H9 (cell line): ENCODE data around the gene CD4. TPM values are rescaled to one million over a fixed set of nuclear protein-coding genes. Genes with fewer than 3 reads are reported as not detected.
A peak's percentile ranks its signal among the peaks of the same experiment; 100 is the strongest.

Experiments used
- DNase-seq: peaks from one replicate; pipeline ENCODE4 v3.0.0-alpha.2; 2017
- H2AFZ ChIP-seq: one replicate; pipeline ENCODE4 v1.6.1; 2013; ENCODE audit warnings: mild to moderate bottlenecking, low read length, control low read depth, moderate library complexity
- H2AK5ac ChIP-seq: 2 replicates; pipeline ENCODE4 v1.6.1; 2013; ENCODE audit warnings: low read length, control low read depth, mixed read lengths; ENCODE audit not compliant: insufficient read length
- H2BK120ac ChIP-seq: one replicate; pipeline ENCODE4 v1.6.1; 2013; ENCODE audit warnings: low read depth, mild to moderate bottlenecking, low read length, control low read depth, inconsistent platforms; ENCODE audit not compliant: poor library complexity, severe bottlenecking
- H2BK12ac ChIP-seq: 2 replicates; pipeline ENCODE4 v1.6.1; 2013; ENCODE audit warnings: low read length, control low read depth, mixed read lengths, low read depth; ENCODE audit not compliant: insufficient read length
- H2BK15ac ChIP-seq: 2 replicates; pipeline ENCODE4 v1.6.1; 2013; ENCODE audit warnings: low read depth, low read length, control low read depth
- H2BK20ac ChIP-seq: one replicate; pipeline ENCODE4 v1.6.1; 2013; ENCODE audit warnings: low read depth, mild to moderate bottlenecking, low read length, control low read depth, inconsistent platforms; ENCODE audit not compliant: poor library complexity, severe bottlenecking
- H2BK5ac ChIP-seq: 2 replicates; pipeline ENCODE4 v1.6.1; 2013; ENCODE audit warnings: low read length, control low read depth, mixed read lengths; ENCODE audit not compliant: insufficient read length
- H3K14ac ChIP-seq: 2 replicates; pipeline ENCODE4 v1.6.1; 2013; ENCODE audit warnings: low read length, control low read depth; ENCODE audit not compliant: insufficient read depth
- H3K18ac ChIP-seq: 2 replicates; pipeline ENCODE4 v1.6.1; 2013; ENCODE audit warnings: low read depth, mild to moderate bottlenecking, mixed read lengths, low read length, control low read depth; ENCODE audit not compliant: insufficient read length
- H3K23ac ChIP-seq: 2 replicates; pipeline ENCODE4 v1.6.1; 2013; ENCODE audit warnings: low read length, control low read depth, mixed read lengths, low read depth; ENCODE audit not compliant: insufficient read length
- H3K23me2 ChIP-seq: 2 replicates; pipeline ENCODE4 v1.6.1; 2013; ENCODE audit warnings: low read depth, mild to moderate bottlenecking, mixed read lengths, low read length, control low read depth; ENCODE audit not compliant: insufficient read length, poor library complexity, severe bottlenecking
- H3K27ac ChIP-seq: 2 replicates; pipeline ENCODE4 v1.5.1; 2013; ENCODE audit warnings: low read length, control low read depth, mixed read lengths, low read depth; ENCODE audit not compliant: insufficient read length
- H3K27me3 ChIP-seq: 2 replicates; pipeline ENCODE4 v1.6.1; 2013; ENCODE audit warnings: low read length, control low read depth, inconsistent platforms; ENCODE audit not compliant: insufficient read depth
- H3K4ac ChIP-seq: 2 replicates; pipeline ENCODE4 v1.6.1; 2013; ENCODE audit warnings: low read depth, mild to moderate bottlenecking, control low read depth, inconsistent platforms, low read length, moderate library complexity
- H3K4me1 ChIP-seq: 2 replicates; pipeline ENCODE4 v1.6.1; 2013; ENCODE audit warnings: low read length, control low read depth, inconsistent platforms; ENCODE audit not compliant: insufficient read depth
- H3K4me2 ChIP-seq: 2 replicates; pipeline ENCODE4 v1.6.1; 2013; ENCODE audit warnings: low read length, control low read depth, mixed read lengths; ENCODE audit not compliant: insufficient read length, insufficient read depth
- H3K56ac ChIP-seq: 2 replicates; pipeline ENCODE4 v1.6.1; 2013; ENCODE audit warnings: low read depth, mild to moderate bottlenecking, mixed read lengths, low read length, control low read depth; ENCODE audit not compliant: insufficient read length
- H3K79me1 ChIP-seq: 2 replicates; pipeline ENCODE4 v1.6.1; 2013; ENCODE audit warnings: low read depth, mild to moderate bottlenecking, moderate library complexity, low read length, control low read depth, inconsistent platforms; ENCODE audit not compliant: insufficient read depth, poor library complexity, severe bottlenecking
- H3K79me2 ChIP-seq: 2 replicates; pipeline ENCODE4 v1.6.1; 2013; ENCODE audit warnings: low read length, control low read depth, inconsistent platforms; ENCODE audit not compliant: insufficient read depth
- H3K9ac ChIP-seq: 2 replicates; pipeline ENCODE4 v1.6.1; 2013; ENCODE audit warnings: low read length, control low read depth, mixed read lengths; ENCODE audit not compliant: insufficient read length; ENCODE audit errors: extremely low read depth
- H3K9me3 ChIP-seq: one replicate; pipeline ENCODE4 v1.6.1; 2013; ENCODE audit warnings: low read depth, low read length, inconsistent platforms; ENCODE audit not compliant: control insufficient read depth
- H3T11ph ChIP-seq: one replicate; pipeline ENCODE4 v1.6.1; 2013; ENCODE audit warnings: mild to moderate bottlenecking, low read length, control low read depth, inconsistent platforms
- H4K20me1 ChIP-seq: one replicate; pipeline ENCODE4 v1.6.1; 2013; ENCODE audit not compliant: control insufficient read depth, insufficient read length, insufficient read depth
- H4K5ac ChIP-seq: 2 replicates; pipeline ENCODE4 v1.6.1; 2013; ENCODE audit warnings: low read depth, mild to moderate bottlenecking, mixed read lengths, low read length, control low read depth; ENCODE audit not compliant: insufficient read length
- H4K8ac ChIP-seq: replicated peaks from 2 replicates; pipeline ENCODE4 v1.6.1; 2013; ENCODE audit warnings: low read length, control low read depth, mixed read lengths, low read depth; ENCODE audit not compliant: insufficient read length
- H4K91ac ChIP-seq: 2 replicates; pipeline ENCODE4 v1.6.1; 2013; ENCODE audit warnings: low read depth, mild to moderate bottlenecking, moderate library complexity, mixed read lengths, low read length, control low read depth; ENCODE audit not compliant: insufficient read length
- H3K27ac Mint-ChIP-seq, 3 experiments: 2 replicates in 2 of 3; 3 replicates in 1 of 3; pipeline ENCODE4 v1.8.0; 2020 to 2021; ENCODE audit warnings: mixed read lengths in 3 of 3, mild to moderate bottlenecking in 1 of 3, moderate library complexity in 1 of 3
- H3K27me3 Mint-ChIP-seq: 2 replicates; pipeline ENCODE4 v1.8.0; 2021; ENCODE audit warnings: low read depth, mild to moderate bottlenecking, moderate library complexity, mixed read lengths
- H3K36me3 Mint-ChIP-seq, 3 experiments: 2 replicates in 2 of 3; 3 replicates in 1 of 3; pipeline ENCODE4 v1.8.0; 2020 to 2021; ENCODE audit warnings: low read depth in 3 of 3, mixed read lengths in 3 of 3; ENCODE audit not compliant: insufficient read depth in 1 of 3
- H3K4me1 Mint-ChIP-seq, 2 experiments: 2 replicates each; pipeline ENCODE4 v1.8.0; 2020; ENCODE audit warnings: mixed read lengths in 2 of 2
- H3K4me3 Mint-ChIP-seq, 2 experiments: 2 replicates in 1 of 2; 3 replicates in 1 of 2; pipeline ENCODE4 v1.8.0; 2020 to 2021; ENCODE audit warnings: mild to moderate bottlenecking in 2 of 2, mixed read lengths in 2 of 2, moderate library complexity in 1 of 2
- H3K9me3 Mint-ChIP-seq, 2 experiments: 2 replicates in 1 of 2; 3 replicates in 1 of 2; pipeline ENCODE4 v1.8.0; 2020; ENCODE audit warnings: mild to moderate bottlenecking in 2 of 2, mixed read lengths in 2 of 2, moderate library complexity in 1 of 2
- WGBS: extraction: QIAGEN DNeasy Blood & Tissue Kit; methylation state at CpG from one replicate; pipeline ENCODE4 v1.1.7; 2013; ENCODE audit warnings: missing lambda C conversion rate, low lambda C conversion rate, mixed read lengths; ENCODE audit not compliant: insufficient read length; ENCODE audit errors: extremely low coverage; 5-methylcytosine and 5-hydroxymethylcytosine counted together
- total RNA-seq: library from RNA; stranded (reverse); gene quantifications from 2 replicates; pipeline ENCODE4 v1.2.1, GENCODE V29; 2021
- TF ChIP-seq, protein P1 (sequence below): fragments of 200-600 bp; sonication (generic); conservative IDR thresholded peaks from 3 replicates; pipeline ENCODE4 v1.8.0; 2021; ENCODE audit warnings: antibody characterized with exemption, mild to moderate bottlenecking

CD4 gene
- total RNA-seq, 1 experiment from 2014 or later = 1.1 TPM

DNA sequence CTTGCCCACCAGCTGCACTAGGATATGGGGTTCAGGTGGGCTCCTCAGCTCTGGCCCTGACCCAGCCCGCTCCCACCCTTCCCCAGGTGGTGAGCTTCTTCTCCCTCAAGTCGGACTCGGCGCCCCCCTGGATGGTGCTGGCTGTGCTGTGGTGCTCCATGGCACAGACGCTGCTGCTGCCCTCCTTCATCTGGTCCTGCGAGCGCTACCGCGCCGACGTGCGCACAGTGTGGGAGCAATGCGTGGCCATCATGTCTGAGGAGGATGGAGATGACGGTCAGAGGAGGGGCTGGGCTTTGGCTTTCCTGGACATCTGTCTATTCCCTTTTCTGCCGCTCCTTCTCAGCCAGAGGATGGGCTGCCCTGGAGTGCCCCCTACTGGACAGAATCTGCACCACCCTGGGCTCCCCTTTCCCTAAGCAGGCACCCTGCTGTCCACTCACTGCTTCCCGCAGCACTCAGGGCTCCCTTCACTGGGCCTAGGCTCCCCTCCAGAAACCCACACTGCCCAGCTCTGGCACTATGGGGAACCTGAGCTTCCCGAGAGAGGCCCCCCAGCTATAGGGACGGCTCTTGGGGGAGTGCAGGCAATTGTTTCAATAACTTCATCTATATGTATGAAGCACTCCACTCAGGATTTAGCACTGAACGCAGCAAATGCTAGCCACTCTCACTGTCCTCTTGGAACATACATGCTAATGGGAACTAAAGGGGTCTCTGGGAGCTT is 36.2 kb downstream of the CD4 start:
- Histone ChIP-seq H3K27me3 (no peaks in the 10 kb centered on the region; the same call in 1 of the 2 replicates), H3K9ac (no peak overlapping the region)

More for the DNA sequence above, 36.2 kb downstream of the CD4 start:
- H2AK5ac ChIP-seq = no peak overlapping the region
- peaks cover 3% of the 10 kb centered on the region; the same call in 1 of the 2 replicates for H3K4me1 ChIP-seq
- peak overlapping the region; percentile 81 for H3K4me2 ChIP-seq
- no peak overlapping the region for H3K56ac ChIP-seq
- no peak overlapping the region for H3K14ac ChIP-seq
- no peak overlapping the region for H4K8ac ChIP-seq
- Mint-ChIP-seq H3K4me1 (peaks cover 52 to 64% of the 10 kb centered on the region in 2 experiments), H3K36me3 (peaks cover 12 to 17% (median 16%) of the 10 kb centered on the region in 3 experiments), H3K4me3 (peak overlapping the region; percentile 54 to 62), H3K27ac (no peak overlapping the region; a peak in 1 of 7 replicates), H3K9me3 (no peaks in the 10 kb centered on the region), H3K27me3 (peaks cover 41% of the 10 kb centered on the region)
- no peak overlapping the region for H3K18ac ChIP-seq
- no peak overlapping the region for H2BK12ac ChIP-seq
- no peak overlapping the region for H3K27ac ChIP-seq
- H3K9me3 ChIP-seq = no peaks in the 10 kb centered on the region
- no peak overlapping the region for H3K4ac ChIP-seq
- peaks cover 22% of the 10 kb centered on the region for H3K23me2 ChIP-seq
- H2BK20ac ChIP-seq = no peak overlapping the region
- H2BK120ac ChIP-seq = no peak overlapping the region
- H3T11ph ChIP-seq = no peak overlapping the region
- H2BK5ac ChIP-seq = no peak overlapping the region
- no peak overlapping the region for H4K5ac ChIP-seq
- H2BK15ac ChIP-seq = no peak overlapping the region
- H3K79me1 ChIP-seq = no peaks in the 10 kb centered on the region
- no peak overlapping the region for H3K23ac ChIP-seq
- no CpG with 5 or more reads among the region's 19 CpGs for WGBS
- H2AFZ ChIP-seq = no peak overlapping the region
- peaks cover 2% of the 10 kb centered on the region; the same call in 1 of the 2 replicates for H3K79me2 ChIP-seq
- H4K91ac ChIP-seq = no peak overlapping the region
- peak; percentile 92 for DNase-seq
- H4K20me1 ChIP-seq = peaks cover 6% of the 10 kb centered on the region
- TF ChIP-seq, protein P1, sequence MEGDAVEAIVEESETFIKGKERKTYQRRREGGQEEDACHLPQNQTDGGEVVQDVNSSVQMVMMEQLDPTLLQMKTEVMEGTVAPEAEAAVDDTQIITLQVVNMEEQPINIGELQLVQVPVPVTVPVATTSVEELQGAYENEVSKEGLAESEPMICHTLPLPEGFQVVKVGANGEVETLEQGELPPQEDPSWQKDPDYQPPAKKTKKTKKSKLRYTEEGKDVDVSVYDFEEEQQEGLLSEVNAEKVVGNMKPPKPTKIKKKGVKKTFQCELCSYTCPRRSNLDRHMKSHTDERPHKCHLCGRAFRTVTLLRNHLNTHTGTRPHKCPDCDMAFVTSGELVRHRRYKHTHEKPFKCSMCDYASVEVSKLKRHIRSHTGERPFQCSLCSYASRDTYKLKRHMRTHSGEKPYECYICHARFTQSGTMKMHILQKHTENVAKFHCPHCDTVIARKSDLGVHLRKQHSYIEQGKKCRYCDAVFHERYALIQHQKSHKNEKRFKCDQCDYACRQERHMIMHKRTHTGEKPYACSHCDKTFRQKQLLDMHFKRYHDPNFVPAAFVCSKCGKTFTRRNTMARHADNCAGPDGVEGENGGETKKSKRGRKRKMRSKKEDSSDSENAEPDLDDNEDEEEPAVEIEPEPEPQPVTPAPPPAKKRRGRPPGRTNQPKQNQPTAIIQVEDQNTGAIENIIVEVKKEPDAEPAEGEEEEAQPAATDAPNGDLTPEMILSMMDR = peak; percentile 98
